GM23338 (cell line): ENCODE data around the gene KIF22. TPM values are rescaled to one million over a fixed set of nuclear protein-coding genes. Genes with fewer than 3 reads are reported as not detected.
A peak's percentile ranks its signal among the peaks of the same experiment; 100 is the strongest.

Experiments
- ATAC-seq: fragments of 200-7000 bp; cut with Tn5 transposase; 3 replicates; pipeline ENCODE4 v1.9.1; 2020
- DNase-seq: peaks from one replicate; pipeline ENCODE4 v3.0.0-alpha.2; 2015; ENCODE audit warnings: low spot score
- H2AFZ ChIP-seq: fragments of 200-600 bp; sonication (generic); 2 replicates; pipeline ENCODE4 v1.8.0; 2016; ENCODE audit warnings: antibody characterized with exemption, mild to moderate bottlenecking, moderate library complexity
- H3F3A ChIP-seq: fragments of 200-600 bp; sonication (generic); replicated peaks from 2 replicates; pipeline ENCODE4 v1.8.0; 2017; ENCODE audit warnings: antibody characterized with exemption, mixed run types, low read depth
- H3K27ac ChIP-seq: fragments of 200-600 bp; sonication (generic); 2 replicates; pipeline ENCODE4 v1.6.1; 2016; ENCODE audit warnings: low read depth
- H3K27me3 ChIP-seq: fragments of 200-600 bp; sonication (generic); 2 replicates; pipeline ENCODE4 v1.8.0; 2016; ENCODE audit warnings: mild to moderate bottlenecking, mixed run types, moderate library complexity; ENCODE audit not compliant: insufficient read depth
- H3K36me3 ChIP-seq: fragments of 200-600 bp; sonication (generic); 2 replicates; pipeline ENCODE4 v1.8.0; 2016; ENCODE audit warnings: mild to moderate bottlenecking; ENCODE audit not compliant: insufficient read depth
- H3K4me1 ChIP-seq: fragments of 200-600 bp; sonication (generic); 2 replicates; pipeline ENCODE4 v1.8.0; 2016; ENCODE audit warnings: mild to moderate bottlenecking, moderate library complexity; ENCODE audit not compliant: insufficient read depth
- H3K4me2 ChIP-seq: fragments of 200-600 bp; sonication (generic); 2 replicates; pipeline ENCODE4 v1.7.1; 2017; ENCODE audit warnings: mixed run types
- H3K4me3 ChIP-seq: fragments of 200-600 bp; sonication (generic); 2 replicates; pipeline ENCODE4 v1.6.1; 2016; ENCODE audit warnings: mixed run types
- H3K79me2 ChIP-seq: fragments of 200-600 bp; sonication (generic); replicated peaks from 2 replicates; pipeline ENCODE4 v1.8.0; 2017; ENCODE audit warnings: mild to moderate bottlenecking; ENCODE audit not compliant: insufficient read depth
- H3K9me2 ChIP-seq: fragments of 200-600 bp; sonication (generic); 2 replicates; pipeline ENCODE4 v1.8.0; 2017; ENCODE audit not compliant: insufficient read depth
- H4K20me1 ChIP-seq: fragments of 200-600 bp; sonication (generic); replicated peaks from 2 replicates; pipeline ENCODE4 v1.8.0; 2017; ENCODE audit warnings: mild to moderate bottlenecking; ENCODE audit not compliant: insufficient read depth
- H3K27ac Mint-ChIP-seq: 2 replicates; pipeline ENCODE4 v1.8.0; 2020; ENCODE audit warnings: inconsistent platforms, mild to moderate bottlenecking, moderate library complexity, mixed read lengths
- H3K27me3 Mint-ChIP-seq: 3 replicates; pipeline ENCODE4 v1.8.0; 2022; ENCODE audit warnings: low read depth, mild to moderate bottlenecking, moderate library complexity, mixed read lengths, inconsistent platforms; ENCODE audit not compliant: insufficient read depth, poor library complexity
- H3K36me3 Mint-ChIP-seq: 3 replicates; pipeline ENCODE4 v1.8.0; 2021; ENCODE audit warnings: low read depth, mild to moderate bottlenecking, inconsistent platforms, moderate library complexity, mixed read lengths
- H3K4me1 Mint-ChIP-seq: 3 replicates; pipeline ENCODE4 v1.8.0; 2020; ENCODE audit warnings: mild to moderate bottlenecking, inconsistent platforms, mixed read lengths
- H3K4me3 Mint-ChIP-seq: 3 replicates; pipeline ENCODE4 v1.8.0; 2021; ENCODE audit warnings: moderate library complexity, mild to moderate bottlenecking, inconsistent platforms, mixed read lengths
- H3K9me3 Mint-ChIP-seq: 3 replicates; pipeline ENCODE4 v1.8.0; 2020; ENCODE audit warnings: moderate library complexity, mild to moderate bottlenecking, inconsistent platforms, mixed read lengths
- CTCF ChIP-seq, 2 experiments: fragments of 200-600 bp in 1 of 2; sonication (generic) in 1 of 2; conservative IDR thresholded peaks; 2 replicates each; pipeline versions ENCODE4 v1.5.1 to v1.6.1; 2016 to 2017; ENCODE audit warnings: antibody characterized with exemption in 2 of 2, low read depth in 2 of 2, mild to moderate bottlenecking in 2 of 2, moderate library complexity in 1 of 2
- ETS1 ChIP-seq: IDR thresholded peaks from 2 replicates; pipeline ENCODE4 v1.6.1; 2016; ENCODE audit warnings: antibody characterized with exemption
- EZH2 ChIP-seq: fragments of 200-600 bp; sonication (generic); IDR thresholded peaks from one replicate; pipeline ENCODE4 v1.8.0; 2017; ENCODE audit warnings: antibody characterized with exemption, mild to moderate bottlenecking, low read depth; ENCODE audit not compliant: unreplicated experiment
- EZH2phosphoT487 ChIP-seq: fragments of 200-600 bp; sonication (generic); IDR thresholded peaks from one replicate; pipeline ENCODE4 v1.8.1; 2018; ENCODE audit warnings: antibody characterized with exemption; ENCODE audit not compliant: unreplicated experiment
- NANOG ChIP-seq: IDR thresholded peaks from 2 replicates; pipeline ENCODE4 v1.6.1; 2016; ENCODE audit warnings: antibody characterized with exemption, borderline replicate concordance
- STAT1 ChIP-seq: IDR thresholded peaks from one replicate; pipeline ENCODE4 v1.6.1; 2016; ENCODE audit warnings: antibody characterized with exemption; ENCODE audit not compliant: unreplicated experiment
- ZNF114 ChIP-seq: fragments of 250-450 bp; sonication (Bioruptor Pico); IDR thresholded peaks from 2 replicates; pipeline ENCODE4 v1.5.0; 2020; ENCODE audit warnings: mild to moderate bottlenecking, moderate library complexity
- ZNF331 ChIP-seq: fragments of 250-450 bp; sonication (Bioruptor Pico); IDR thresholded peaks from 2 replicates; pipeline ENCODE4 v1.5.0; 2020; ENCODE audit warnings: low read depth, mild to moderate bottlenecking, moderate library complexity
- ZNF462 ChIP-seq: fragments of 250-450 bp; sonication (Bioruptor Pico); IDR thresholded peaks from 2 replicates; pipeline ENCODE4 v1.5.0; 2020; ENCODE audit warnings: mild to moderate bottlenecking, moderate library complexity
- polyA plus RNA-seq: library from polyadenylated mRNA; unstranded; fragments of >200 nt; fragmentation: Nextera tagmentation; extraction: Ambion mirVana; gene quantifications from 2 replicates; pipeline ENCODE4 v1.2.1, GENCODE V29; 2016
- total RNA-seq: library from RNA; depleted of rRNA; stranded (reverse); fragments of >200 nt; shearing (Covaris generic); gene quantifications from 2 replicates; pipeline ENCODE4 v1.2.3, GENCODE V29; 2014

KIF22 gene
- total and polyA plus RNA-seq, 2 experiments from 2014 or later = 110 to 192 TPM

- no peak for TF ChIP-seq ZNF462 (CRISPR knock-in tag)
- no peak for TF ChIP-seq NANOG
- no peak for TF ChIP-seq EZH2
- no peak for TF ChIP-seq ZNF114
- no peak for TF ChIP-seq ETS1
Observed at GRCh38 chr16:29835926-29836325, 45.4 kb downstream of the KIF22 start (continued).

- no peaks in the 10 kb centered on the region for H3K36me3 ChIP-seq
- H3K4me1 ChIP-seq = no peaks in the 10 kb centered on the region
- Mint-ChIP-seq H3K4me1 (no peaks in the 10 kb centered on the region; the same call in 2 of the 3 replicates), H3K27me3 (peaks cover 3% of the 10 kb centered on the region), H3K27ac (no peak overlapping the region), H3K36me3 (no peaks in the 10 kb centered on the region), H3K9me3 (no peaks in the 10 kb centered on the region), H3K4me3 (no peak overlapping the region)
- no peaks in the 10 kb centered on the region for H3K9me2 ChIP-seq
- no peaks in the 10 kb centered on the region for H3F3A ChIP-seq
- DNase-seq (no peak), ATAC-seq (peak; percentile 52)
- no peak overlapping the region for H3K27ac ChIP-seq
- no peaks in the 10 kb centered on the region for H3K79me2 ChIP-seq
- H2AFZ ChIP-seq = 0 out of 2 replicates have a peak overlapping the region, but pooled peaks have one; percentile 52
- no peak overlapping the region for H3K4me3 ChIP-seq
- H4K20me1 ChIP-seq = no peaks in the 10 kb centered on the region
- no peaks in the 10 kb centered on the region for H3K27me3 ChIP-seq
- H3K4me2 ChIP-seq = no peak overlapping the region
- TF ChIP-seq ZNF114 (no peak), STAT1 (no peak), ZNF331 (CRISPR knock-in tag) (no peak), CTCF (conservative IDR thresholded peaks at IDR 0.05; ENCODE audit: low read depth in 2 of 2) (no peak), EZH2phosphoT487 (no peak)
Observed at GRCh38 chr16:29836623-29837022, 46.1 kb downstream of the KIF22 start.
